ENCODE results near the gene HMGXB4.

HMGXB4 gene

GRCh38 chr22:35310556-35311550, 53.6 kb downstream of the HMGXB4 start:
- DNase-seq (ENCODE audit: low read depth), result no peak

- no peak for DNase-seq (ENCODE audit: low read depth)
Observed at GRCh38 chr22:35311551-35311999, 54.3 kb downstream of the HMGXB4 start.

- DNase-seq (ENCODE audit: low read depth), result no peak
Observed at GRCh38 chr22:35312198-35313059, 55.1 kb downstream of the HMGXB4 start.

GRCh38 chr22:35313311-35314121, 56.2 kb downstream of the HMGXB4 start:
- DNase-seq (ENCODE audit: low read depth), result no peak

GRCh38 chr22:35314161-35314942, 57.1 kb downstream of the HMGXB4 start:
- no peak for DNase-seq (ENCODE audit: low read depth)

GRCh38 chr22:35315141-35315854, 58.0 kb downstream of the HMGXB4 start:
- DNase-seq (ENCODE audit: low read depth), result no peak

GRCh38 chr22:35315855-35316745, 58.8 kb downstream of the HMGXB4 start:
- no peak for DNase-seq (ENCODE audit: low read depth)

GRCh38 chr22:35316751-35317150, 59.5 kb downstream of the HMGXB4 start:
- no peak for DNase-seq (ENCODE audit: low read depth)

- no peak for DNase-seq (ENCODE audit: low read depth)
Observed at GRCh38 chr22:35317680-35318290, 60.5 kb downstream of the HMGXB4 start.

- DNase-seq (ENCODE audit: low read depth), result no peak
Observed at GRCh38 chr22:35318346-35319215, 61.3 kb downstream of the HMGXB4 start.

GRCh38 chr22:35319244-35319985, 62.1 kb downstream of the HMGXB4 start:
- no peak for DNase-seq (ENCODE audit: low read depth)

- no peak for DNase-seq (ENCODE audit: low read depth)
Observed at GRCh38 chr22:35322126-35322525, 64.8 kb downstream of the HMGXB4 start.

- no peak for DNase-seq (ENCODE audit: low read depth)
Observed at GRCh38 chr22:35322893-35323292, 65.6 kb downstream of the HMGXB4 start.

- DNase-seq (ENCODE audit: low read depth), result no peak
Observed at GRCh38 chr22:35323305-35323704, 66.0 kb downstream of the HMGXB4 start.

GRCh38 chr22:35324067-35324466, 66.8 kb downstream of the HMGXB4 start:
- no peak for DNase-seq (ENCODE audit: low read depth)

GRCh38 chr22:35324762-35325161, 67.5 kb downstream of the HMGXB4 start:
- DNase-seq (ENCODE audit: low read depth), result no peak

- no peak for DNase-seq (ENCODE audit: low read depth)
Observed at GRCh38 chr22:35325209-35325608, 67.9 kb downstream of the HMGXB4 start.

Measured in stimulated activated CD8-positive, alpha-beta memory T cell treated with anti-CD3 and anti-CD28 coated beads, Interleukin-12 subunit alpha, Interleukin-12 subunit beta, amount 100 ng/mL, for 1 hour (primary cell).